ENCODE data around the gene RNGTT. TPM values are rescaled to one million over a fixed set of nuclear protein-coding genes. Genes with fewer than 3 reads are reported as not detected.
"Not testable (repeated sequence)": the region's sequence is repeated elsewhere in the genome, so short reads cannot be mapped to it uniquely, and the experiment has no call there.

The RNGTT gene
- total RNA-seq, 1 donor from 2014 or later: 13.4 TPM

GRCh38 chr6:88780714-88781389, 182.6 kb downstream of the RNGTT start:
- DNase-seq (ENCODE audit: extremely low spot score, unreplicated experiment): no peak
- peaks cover 5% of the 10 kb centered on the region for H3K9me3 Mint-ChIP-seq
- H3K27me3 Mint-ChIP-seq: no peaks in the 10 kb centered on the region
- no peaks in the 10 kb centered on the region for H3K4me1 Mint-ChIP-seq (ENCODE audit: unreplicated experiment)
- TF ChIP-seq CTCF (conservative IDR thresholded peaks at IDR 0.05): peak; percentile 90
- peaks cover 15% of the 10 kb centered on the region for H3K36me3 Mint-ChIP-seq
- no peak overlapping the region for H3K27ac Mint-ChIP-seq
- H3K4me3 Mint-ChIP-seq: no peak overlapping the region

DNA sequence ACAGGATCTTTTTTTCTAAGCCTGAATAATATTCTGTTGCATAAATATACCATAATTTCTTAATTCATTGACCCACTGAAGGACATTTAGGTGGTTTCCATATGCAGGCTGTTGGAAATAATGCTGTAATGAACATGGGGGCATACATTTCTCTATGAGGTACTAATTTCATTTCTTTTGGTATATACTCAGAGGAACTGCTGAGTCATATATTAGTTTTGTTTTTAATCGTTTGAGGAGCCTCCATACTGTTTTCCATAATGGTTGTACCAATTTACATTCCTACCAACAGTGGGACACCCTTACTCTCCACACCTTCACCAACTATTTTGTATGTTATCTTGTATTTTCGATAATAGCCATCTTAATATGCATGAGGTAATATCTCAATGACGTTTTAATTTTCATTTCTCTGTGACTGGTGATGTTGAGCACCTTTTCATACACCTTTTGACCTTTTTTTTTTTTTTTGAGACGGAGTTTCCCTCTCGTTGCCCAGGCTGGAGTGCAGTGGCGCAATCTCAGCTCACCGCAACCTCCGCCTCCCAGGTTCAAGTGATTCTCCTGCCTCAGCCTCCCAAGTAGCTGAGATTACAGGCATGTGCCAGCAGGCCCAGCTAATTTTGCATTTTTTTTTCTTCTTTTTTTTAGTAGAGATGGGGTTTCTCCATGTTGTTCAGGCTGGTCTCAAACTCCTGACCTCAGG, 187.4 kb downstream of the RNGTT start:
- Mint-ChIP-seq H3K9me3 (peaks cover 5% of the 10 kb centered on the region), H3K4me1 (ENCODE audit: unreplicated experiment) (no peaks in the 10 kb centered on the region), H3K4me3 (no peak overlapping the region), H3K36me3 (peaks cover 15% of the 10 kb centered on the region), H3K27ac (no peak overlapping the region), H3K27me3 (no peaks in the 10 kb centered on the region)
- no peak for DNase-seq (ENCODE audit: extremely low spot score, unreplicated experiment)
- no peak for TF ChIP-seq CTCF (conservative IDR thresholded peaks at IDR 0.05)

GRCh38 chr6:88768114-88768513, 195.3 kb downstream of the RNGTT start:
- H3K4me3 Mint-ChIP-seq; DNase-seq (ENCODE audit: extremely low spot score, unreplicated experiment); H3K9me3 Mint-ChIP-seq; H3K27me3 Mint-ChIP-seq; H3K4me1 Mint-ChIP-seq (ENCODE audit: unreplicated experiment); H3K27ac Mint-ChIP-seq; H3K36me3 Mint-ChIP-seq: not testable (repeated sequence)

DNA sequence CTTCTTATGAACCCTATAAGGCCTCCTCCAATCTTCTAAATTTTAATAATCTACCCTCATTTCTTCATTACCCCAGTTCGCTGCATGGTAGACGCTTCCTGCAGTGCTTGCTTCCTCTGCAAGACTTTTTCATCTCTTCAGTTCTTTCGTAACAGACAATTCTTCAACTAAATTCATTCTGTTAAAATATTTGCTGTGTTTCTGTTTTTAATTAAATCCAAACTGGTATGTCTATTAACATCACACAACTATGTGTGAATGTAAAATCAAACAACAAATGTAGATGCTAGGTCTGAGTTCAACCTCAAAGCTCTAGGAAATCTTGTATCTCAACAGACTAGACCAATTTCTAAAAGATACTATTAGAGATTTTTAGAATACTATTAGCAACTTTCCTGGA, 199.3 kb downstream of the RNGTT start:
- DNase-seq (ENCODE audit: extremely low spot score, unreplicated experiment): no peak
- Mint-ChIP-seq H3K36me3 (peaks cover 6% of the 10 kb centered on the region), H3K9me3 (no peaks in the 10 kb centered on the region), H3K27ac (no peak overlapping the region), H3K4me3 (no peak overlapping the region), H3K27me3 (no peaks in the 10 kb centered on the region), H3K4me1 (ENCODE audit: unreplicated experiment) (no peaks in the 10 kb centered on the region)
- TF ChIP-seq CTCF (conservative IDR thresholded peaks at IDR 0.05): no peak

DNA sequence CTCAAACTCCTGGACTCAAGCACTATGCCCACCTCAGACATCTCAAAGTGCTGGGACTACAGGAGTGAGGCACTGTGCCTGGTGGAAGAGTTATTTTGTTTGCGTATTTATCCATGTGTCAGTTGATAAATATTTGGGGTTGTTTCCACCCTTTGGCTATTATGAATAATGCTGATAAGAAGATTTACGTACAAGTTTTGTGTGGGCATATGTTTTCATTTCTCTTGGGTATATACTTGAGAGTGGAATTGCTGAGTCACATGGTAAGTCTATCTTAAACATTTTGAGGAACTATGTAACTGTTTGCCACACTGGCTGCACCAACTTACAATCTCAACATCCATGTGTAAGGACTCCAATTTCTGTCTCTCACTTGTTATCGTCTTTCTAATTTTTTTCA, 200.3 kb downstream of the RNGTT start:
- Mint-ChIP-seq H3K36me3 (peaks cover 8% of the 10 kb centered on the region), H3K4me3 (no peak overlapping the region), H3K9me3 (no peaks in the 10 kb centered on the region), H3K4me1 (ENCODE audit: unreplicated experiment) (no peaks in the 10 kb centered on the region), H3K27ac (no peak overlapping the region), H3K27me3 (no peaks in the 10 kb centered on the region)
- DNase-seq (ENCODE audit: extremely low spot score, unreplicated experiment): no peak
- TF ChIP-seq CTCF (conservative IDR thresholded peaks at IDR 0.05): no peak

DNA sequence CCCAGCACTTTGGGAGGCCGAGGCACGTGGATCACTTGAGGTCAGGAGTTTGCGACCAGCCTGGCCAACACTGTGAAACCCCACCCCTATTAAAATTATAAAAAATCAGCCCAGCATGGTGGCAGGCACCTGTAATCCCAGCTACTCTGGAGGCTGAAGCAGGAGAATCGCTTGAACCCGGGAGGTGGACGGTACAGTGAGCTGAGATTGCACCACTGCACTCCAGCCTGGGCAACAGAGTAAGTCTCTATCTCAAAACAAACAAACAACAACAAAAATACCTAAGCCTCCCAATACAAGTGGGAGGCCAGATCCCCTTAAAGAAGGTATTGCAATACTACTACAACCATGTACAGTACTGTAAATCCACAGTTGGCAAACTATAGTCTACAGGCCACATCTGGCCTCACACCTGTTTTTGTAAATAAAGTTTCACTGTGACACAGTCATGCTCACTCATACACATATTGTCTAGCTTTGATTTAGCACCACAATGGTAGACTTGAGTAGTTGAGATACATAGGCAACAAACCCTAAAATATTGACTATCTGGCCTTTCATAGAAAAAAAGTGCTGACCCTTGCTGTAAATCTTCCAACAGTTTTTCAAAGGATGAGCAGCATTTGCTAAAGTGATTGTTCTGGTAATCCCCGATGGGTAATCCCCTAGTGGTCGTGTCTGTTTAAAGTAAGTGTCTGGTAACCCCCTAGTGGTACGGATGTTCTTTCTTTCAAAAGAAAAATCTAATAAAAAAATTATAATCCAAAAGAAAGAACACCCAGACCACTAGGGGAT, 202.0 kb downstream of the RNGTT start:
- DNase-seq (ENCODE audit: extremely low spot score, unreplicated experiment): no peak
- Mint-ChIP-seq H3K4me1 (ENCODE audit: unreplicated experiment) (no peaks in the 10 kb centered on the region), H3K36me3 (peaks cover 8% of the 10 kb centered on the region), H3K27me3 (no peaks in the 10 kb centered on the region), H3K9me3 (no peaks in the 10 kb centered on the region), H3K27ac (no peak overlapping the region), H3K4me3 (no peak overlapping the region)
- no peak for TF ChIP-seq CTCF (conservative IDR thresholded peaks at IDR 0.05)

Measured in type B pancreatic cell (in vitro differentiated cells).